DND-41 (cell line): ENCODE results near the gene PEX7.

Experiments
- CTCF ChIP-seq: IDR thresholded peaks from 2 replicates; pipeline ENCODE4 v1.5.1; 2012; ENCODE audit warnings: borderline replicate concordance, low read length, moderate library complexity, mild to moderate bottlenecking; ENCODE audit not compliant: poor library complexity, severe bottlenecking; ENCODE audit errors: extremely low read depth
- EZH2 ChIP-seq: IDR thresholded peaks from 3 replicates; pipeline ENCODE4 v1.6.1; 2012; ENCODE audit warnings: borderline replicate concordance, low read depth, mild to moderate bottlenecking, moderate library complexity, low read length, inconsistent platforms; ENCODE audit not compliant: severe bottlenecking

- TF ChIP-seq CTCF (peak; percentile 58), EZH2 (no peak)
Measured at GRCh38 chr6:136792410-136793262, 29.8 kb upstream of the PEX7 start, which contains the start of gene MAP3K5.
